ENCODE results near the gene CDK7. TPM values are rescaled to one million over a fixed set of nuclear protein-coding genes. Genes with fewer than 3 reads are reported as not detected.

Gene CDK7
- total RNA-seq, 1 experiment from 2014 or later, result 44.4 TPM

DNA sequence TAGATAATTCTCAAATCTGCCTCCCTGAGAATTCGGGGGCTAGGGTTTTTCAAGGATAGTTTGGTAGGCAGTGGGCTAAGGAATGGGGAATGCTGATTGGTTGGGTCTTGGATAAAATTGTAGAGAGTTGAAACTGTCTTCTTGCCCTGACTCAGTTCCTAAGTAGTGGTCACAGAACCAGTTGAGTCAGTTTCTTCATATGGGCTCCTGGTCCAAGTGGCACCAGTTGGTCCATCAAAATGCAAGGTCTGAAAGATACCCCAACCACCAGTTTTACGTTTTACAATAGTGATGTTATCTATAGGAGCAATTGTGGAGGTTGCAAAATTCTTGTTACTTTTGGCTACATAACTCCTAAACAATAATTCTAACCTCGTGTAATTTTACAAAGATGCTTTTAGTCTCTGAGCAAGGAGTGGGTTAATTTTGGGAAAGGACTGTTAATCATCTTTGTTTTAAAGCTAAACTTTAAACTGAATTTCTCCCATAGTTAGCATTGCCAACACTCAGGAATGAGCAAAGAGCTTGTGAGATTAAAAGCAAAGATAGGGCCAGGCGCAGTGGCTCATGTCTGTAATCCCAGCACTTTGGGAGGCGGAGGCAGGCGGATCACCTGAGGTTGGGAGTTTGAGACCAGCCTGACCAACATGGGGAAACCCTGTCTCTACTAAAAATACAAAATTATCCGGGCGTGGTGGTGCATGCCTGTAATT lies 7.7 kb downstream of the CDK7 start:
- in situ Hi-C loops (cut with HindIII; ENCODE audit: low pct_unique_long_range_greater_than_20kb, low sequenced_read_pairs), result no loop called here
- TF ChIP-seq TCF7L2 (IDR thresholded peaks at IDR 0.05; ENCODE audit: low read depth, low read length) (no peak), SIN3A (IDR thresholded peaks at IDR 0.05; ENCODE audit: borderline replicate concordance, insufficient read depth, low read depth, low read length) (no peak), POLR2AphosphoS5 (IDR thresholded peaks at IDR 0.05; ENCODE audit: low read depth, low read length) (no peak), CTCF (IDR thresholded peaks at IDR 0.05) (no peak)
- TF ChIP-seq, protein P1, sequence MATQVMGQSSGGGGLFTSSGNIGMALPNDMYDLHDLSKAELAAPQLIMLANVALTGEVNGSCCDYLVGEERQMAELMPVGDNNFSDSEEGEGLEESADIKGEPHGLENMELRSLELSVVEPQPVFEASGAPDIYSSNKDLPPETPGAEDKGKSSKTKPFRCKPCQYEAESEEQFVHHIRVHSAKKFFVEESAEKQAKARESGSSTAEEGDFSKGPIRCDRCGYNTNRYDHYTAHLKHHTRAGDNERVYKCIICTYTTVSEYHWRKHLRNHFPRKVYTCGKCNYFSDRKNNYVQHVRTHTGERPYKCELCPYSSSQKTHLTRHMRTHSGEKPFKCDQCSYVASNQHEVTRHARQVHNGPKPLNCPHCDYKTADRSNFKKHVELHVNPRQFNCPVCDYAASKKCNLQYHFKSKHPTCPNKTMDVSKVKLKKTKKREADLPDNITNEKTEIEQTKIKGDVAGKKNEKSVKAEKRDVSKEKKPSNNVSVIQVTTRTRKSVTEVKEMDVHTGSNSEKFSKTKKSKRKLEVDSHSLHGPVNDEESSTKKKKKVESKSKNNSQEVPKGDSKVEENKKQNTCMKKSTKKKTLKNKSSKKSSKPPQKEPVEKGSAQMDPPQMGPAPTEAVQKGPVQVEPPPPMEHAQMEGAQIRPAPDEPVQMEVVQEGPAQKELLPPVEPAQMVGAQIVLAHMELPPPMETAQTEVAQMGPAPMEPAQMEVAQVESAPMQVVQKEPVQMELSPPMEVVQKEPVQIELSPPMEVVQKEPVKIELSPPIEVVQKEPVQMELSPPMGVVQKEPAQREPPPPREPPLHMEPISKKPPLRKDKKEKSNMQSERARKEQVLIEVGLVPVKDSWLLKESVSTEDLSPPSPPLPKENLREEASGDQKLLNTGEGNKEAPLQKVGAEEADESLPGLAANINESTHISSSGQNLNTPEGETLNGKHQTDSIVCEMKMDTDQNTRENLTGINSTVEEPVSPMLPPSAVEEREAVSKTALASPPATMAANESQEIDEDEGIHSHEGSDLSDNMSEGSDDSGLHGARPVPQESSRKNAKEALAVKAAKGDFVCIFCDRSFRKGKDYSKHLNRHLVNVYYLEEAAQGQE (IDR thresholded peaks at IDR 0.05; ENCODE audit: insufficient read depth in 1 of 2, low read depth in 2 of 2, low read length in 1 of 2), result no peak

DNA sequence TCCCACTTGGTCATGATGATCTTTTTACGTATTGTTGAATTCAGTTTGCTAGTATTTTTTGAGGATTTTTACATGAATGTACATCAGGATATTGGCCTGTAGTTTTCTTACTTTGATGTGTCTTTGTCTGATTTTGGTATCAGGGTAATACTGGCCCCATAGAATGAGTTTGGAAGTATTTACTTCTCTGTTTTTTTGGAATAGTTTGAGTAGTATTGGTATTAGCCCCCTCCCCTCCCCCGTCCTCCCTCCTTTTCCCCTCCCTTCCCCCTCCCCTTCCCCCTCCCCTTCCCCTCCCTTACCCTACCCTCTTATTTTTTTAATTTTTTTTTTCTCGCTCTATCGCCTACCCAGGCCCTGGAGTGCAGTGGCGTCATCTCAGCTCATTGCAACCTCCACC lies 10.3 kb downstream of the CDK7 start:
- Histone ChIP-seq H3K36me3 (ENCODE audit: control insufficient read depth, insufficient read depth, low read length) (no peaks in the 10 kb centered on the region), H3K27ac (ENCODE audit: low read length) (no peak overlapping the region), H3K4me3 (ENCODE audit: low read depth in 2 of 2, low read length in 2 of 2) (no peak overlapping the region), H3K9me3 (ENCODE audit: control insufficient read depth, insufficient read depth, low read depth, low read length) (no peaks in the 10 kb centered on the region), H3K4me1 (ENCODE audit: control insufficient read depth, insufficient read depth, low read length) (peaks cover 2% of the 10 kb centered on the region; the same call in 1 of the 2 replicates), H3K27me3 (ENCODE audit: control insufficient read depth, insufficient read depth, low read length) (no peaks in the 10 kb centered on the region)
- no TSS peak for BruUV-seq (replicated peaks)
- DNase-seq (ENCODE audit: low read depth, low spot score) (no peak), ATAC-seq (no peak)
- in situ Hi-C loops (cut with HindIII; ENCODE audit: low pct_unique_long_range_greater_than_20kb, low sequenced_read_pairs), result no loop called here
- CTCF ChIA-PET, result no interaction called here
- POLR2A ChIA-PET, result no interaction called here
- TF ChIP-seq CTCF (IDR thresholded peaks at IDR 0.05), result no peak
- no peak for TF ChIP-seq POLR2AphosphoS5 (IDR thresholded peaks at IDR 0.05; ENCODE audit: low read depth, low read length)
- no peak for TF ChIP-seq TCF7L2 (IDR thresholded peaks at IDR 0.05; ENCODE audit: low read depth, low read length)
- TF ChIP-seq SIN3A (IDR thresholded peaks at IDR 0.05; ENCODE audit: borderline replicate concordance, insufficient read depth, low read depth, low read length), result no peak
- TF ChIP-seq, protein P1 (IDR thresholded peaks at IDR 0.05; ENCODE audit: insufficient read depth in 1 of 2, low read depth in 2 of 2, low read length in 1 of 2), result no peak
- intact Hi-C loops (cut with micrococcal nuclease; ENCODE audit: unreplicated experiment), result no loop called here

More for the DNA sequence above, 7.7 kb downstream of the CDK7 start:
- ATAC-seq (no peak), DNase-seq (ENCODE audit: low read depth, low spot score) (no peak)
- CTCF ChIA-PET, result no interaction called here
- Histone ChIP-seq H3K4me3 (ENCODE audit: low read depth in 2 of 2, low read length in 2 of 2) (no peak overlapping the region), H3K36me3 (ENCODE audit: control insufficient read depth, insufficient read depth, low read length) (peaks cover 3% of the 10 kb centered on the region; the same call in 1 of the 2 replicates), H3K27me3 (ENCODE audit: control insufficient read depth, insufficient read depth, low read length) (no peaks in the 10 kb centered on the region), H3K4me1 (ENCODE audit: control insufficient read depth, insufficient read depth, low read length) (peaks cover 23% of the 10 kb centered on the region), H3K9me3 (ENCODE audit: control insufficient read depth, insufficient read depth, low read depth, low read length) (no peaks in the 10 kb centered on the region), H3K27ac (ENCODE audit: low read length) (no peak overlapping the region)
- POLR2A ChIA-PET, result no interaction called here
- intact Hi-C loops (cut with micrococcal nuclease; ENCODE audit: unreplicated experiment), result no loop called here
- no TSS peak for BruUV-seq (replicated peaks)

All from Panc1 (cell line).